Fibroblast of lung (primary cell): ENCODE results near the gene CCL16.

Source experiments
- EZH2 ChIP-seq: IDR thresholded peaks from 2 replicates; pipeline ENCODE4 v1.5.1; 2012; ENCODE audit warnings: low read length, control low read depth, mild to moderate bottlenecking; ENCODE audit errors: missing control alignments
- TF ChIP-seq, protein P1 (sequence below), 2 donors: IDR thresholded peaks in 1 of 2; conservative IDR thresholded peaks in 1 of 2; 1 replicate in 1 of 2; 2 replicates in 1 of 2; pipeline ENCODE4 v1.5.1; 2011 to 2012; ENCODE audit warnings: low read length in 2 of 2, control low read depth in 1 of 2, inconsistent platforms in 1 of 2, low read depth in 1 of 2, mild to moderate bottlenecking in 1 of 2

DNA sequence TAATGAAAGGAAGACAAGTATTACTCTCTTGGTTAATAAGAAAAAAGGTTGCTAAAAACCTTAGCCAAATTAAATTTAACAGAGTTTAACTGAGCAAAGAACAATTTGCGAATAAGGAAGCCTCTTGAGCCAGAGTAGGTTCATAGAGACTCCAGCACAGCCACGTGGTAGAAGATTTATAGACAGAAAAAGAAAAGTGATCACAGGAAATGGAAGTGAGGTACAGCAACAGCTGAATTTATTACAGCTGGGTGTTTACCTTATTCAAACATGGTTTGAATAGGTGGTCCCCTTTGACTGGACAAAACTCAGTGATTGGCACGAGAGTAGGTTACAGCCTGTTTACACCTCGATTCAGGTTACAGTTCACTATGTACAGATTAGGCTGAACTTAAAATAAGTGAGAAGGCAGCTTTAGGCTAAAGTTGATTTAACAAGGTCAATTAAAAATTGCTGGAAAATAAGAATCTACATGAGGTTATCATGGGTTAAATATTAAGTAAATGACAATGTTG, 23.4 kb upstream of the CCL16 start:
- TF ChIP-seq, protein P1, sequence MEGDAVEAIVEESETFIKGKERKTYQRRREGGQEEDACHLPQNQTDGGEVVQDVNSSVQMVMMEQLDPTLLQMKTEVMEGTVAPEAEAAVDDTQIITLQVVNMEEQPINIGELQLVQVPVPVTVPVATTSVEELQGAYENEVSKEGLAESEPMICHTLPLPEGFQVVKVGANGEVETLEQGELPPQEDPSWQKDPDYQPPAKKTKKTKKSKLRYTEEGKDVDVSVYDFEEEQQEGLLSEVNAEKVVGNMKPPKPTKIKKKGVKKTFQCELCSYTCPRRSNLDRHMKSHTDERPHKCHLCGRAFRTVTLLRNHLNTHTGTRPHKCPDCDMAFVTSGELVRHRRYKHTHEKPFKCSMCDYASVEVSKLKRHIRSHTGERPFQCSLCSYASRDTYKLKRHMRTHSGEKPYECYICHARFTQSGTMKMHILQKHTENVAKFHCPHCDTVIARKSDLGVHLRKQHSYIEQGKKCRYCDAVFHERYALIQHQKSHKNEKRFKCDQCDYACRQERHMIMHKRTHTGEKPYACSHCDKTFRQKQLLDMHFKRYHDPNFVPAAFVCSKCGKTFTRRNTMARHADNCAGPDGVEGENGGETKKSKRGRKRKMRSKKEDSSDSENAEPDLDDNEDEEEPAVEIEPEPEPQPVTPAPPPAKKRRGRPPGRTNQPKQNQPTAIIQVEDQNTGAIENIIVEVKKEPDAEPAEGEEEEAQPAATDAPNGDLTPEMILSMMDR (conservative IDR thresholded peaks at IDR 0.05 in 1 of 2, IDR thresholded peaks at IDR 0.05 in 1 of 2; ENCODE audit: low read depth in 1 of 2, low read length in 2 of 2): no peak
- TF ChIP-seq EZH2: no peak
